Cardiac septum (tissue), 1 donor: Measurements from ENCODE around the gene KCNG2. TPM values are rescaled to one million over a fixed set of nuclear protein-coding genes. Genes with fewer than 3 reads are reported as not detected.

ENCODE experiments used
- DNase-seq: peaks from one replicate; pipeline ENCODE4 v3.0.0-alpha.2; 2020; ENCODE audit warnings: low spot score
- intact Hi-C: fragments of 100-400 bp; cut with DNase I; formaldehyde crosslinking; loops from one replicate; pipeline ENCODE4 v1.14.0; 2022
- total RNA-seq: library from RNA; stranded (reverse); fragmentation: NEBNext Ultra II Directional; extraction: Animal tissue kit (Norgen Biotek cat#: 25700); gene quantifications from one replicate; pipeline ENCODE4 v1.2.1, GENCODE V29; 2021
- donor health status: DM: no; HTN: no; CAD: no.

KCNG2 gene
- total RNA-seq, 1 donor from 2014 or later, result 0.32 TPM

GRCh38 chr18:79912994-79913831 is 115.5 kb downstream of the KCNG2 start:
- intact Hi-C loops, result no loop called here
- DNase-seq, result peak; percentile 72

- intact Hi-C loops, result no loop called here
- DNase-seq, result peak; percentile 73
These were observed 116.9 kb downstream of the KCNG2 start for GRCh38 chr18:79914614-79915160.

GRCh38 chr18:79915161-79916127 is 117.7 kb downstream of the KCNG2 start:
- peak; percentile 57 for DNase-seq
- intact Hi-C loops, result no loop called here

- DNase-seq, result peak; percentile 22
- intact Hi-C loops, result no loop called here
These were observed 118.4 kb downstream of the KCNG2 start for GRCh38 chr18:79916128-79916494.

- intact Hi-C loops, result no loop called here
These were observed 118.9 kb downstream of the KCNG2 start for GRCh38 chr18:79916546-79917168.

GRCh38 chr18:79917169-79917852 is 119.6 kb downstream of the KCNG2 start:
- peak; percentile 70 for DNase-seq
- intact Hi-C loops, result no loop called here

More at GRCh38 chr18:79916546-79917168, 118.9 kb downstream of the KCNG2 start:
- peak; percentile 68 for DNase-seq

GRCh38 chr18:79917853-79918614 is 120.3 kb downstream of the KCNG2 start:
- peak; percentile 53 for DNase-seq
- intact Hi-C loops, result no loop called here

- peak; percentile 31 for DNase-seq
These were observed 120.9 kb downstream of the KCNG2 start for GRCh38 chr18:79918615-79919011.

GRCh38 chr18:79919089-79919488 is 121.4 kb downstream of the KCNG2 start:
- DNase-seq, result peak; percentile 65

More at GRCh38 chr18:79918615-79919011, 120.9 kb downstream of the KCNG2 start:
- intact Hi-C loops, result no loop called here

GRCh38 chr18:79921984-79922965 is 124.5 kb downstream of the KCNG2 start:
- intact Hi-C loops, result no loop called here
- peak; percentile 12 for DNase-seq

More at GRCh38 chr18:79919089-79919488, 121.4 kb downstream of the KCNG2 start:
- intact Hi-C loops, result no loop called here

- peak; percentile 53 for DNase-seq
- intact Hi-C loops, result no loop called here
These were observed 125.3 kb downstream of the KCNG2 start for GRCh38 chr18:79922971-79923411.

GRCh38 chr18:79923896-79924585 is 126.3 kb downstream of the KCNG2 start:
- intact Hi-C loops, result no loop called here
- peak; percentile 68 for DNase-seq

GRCh38 chr18:79924814-79925731 is 127.3 kb downstream of the KCNG2 start:
- intact Hi-C loops, result no loop called here
- peak; percentile 75 for DNase-seq

GRCh38 chr18:79926306-79926705 is 128.6 kb downstream of the KCNG2 start:
- no peak for DNase-seq

More at GRCh38 chr18:79926306-79926705, 128.6 kb downstream of the KCNG2 start:
- intact Hi-C loops, result no loop called here
